Measurements from ENCODE around the gene PNP. TPM values are rescaled to one million over a fixed set of nuclear protein-coding genes. Genes with fewer than 3 reads are reported as not detected.
A peak's percentile ranks its signal among the peaks of the same experiment; 100 is the strongest.

PNP gene
- total RNA-seq, 1 donor from 2014 or later = 6.4 TPM

DNA sequence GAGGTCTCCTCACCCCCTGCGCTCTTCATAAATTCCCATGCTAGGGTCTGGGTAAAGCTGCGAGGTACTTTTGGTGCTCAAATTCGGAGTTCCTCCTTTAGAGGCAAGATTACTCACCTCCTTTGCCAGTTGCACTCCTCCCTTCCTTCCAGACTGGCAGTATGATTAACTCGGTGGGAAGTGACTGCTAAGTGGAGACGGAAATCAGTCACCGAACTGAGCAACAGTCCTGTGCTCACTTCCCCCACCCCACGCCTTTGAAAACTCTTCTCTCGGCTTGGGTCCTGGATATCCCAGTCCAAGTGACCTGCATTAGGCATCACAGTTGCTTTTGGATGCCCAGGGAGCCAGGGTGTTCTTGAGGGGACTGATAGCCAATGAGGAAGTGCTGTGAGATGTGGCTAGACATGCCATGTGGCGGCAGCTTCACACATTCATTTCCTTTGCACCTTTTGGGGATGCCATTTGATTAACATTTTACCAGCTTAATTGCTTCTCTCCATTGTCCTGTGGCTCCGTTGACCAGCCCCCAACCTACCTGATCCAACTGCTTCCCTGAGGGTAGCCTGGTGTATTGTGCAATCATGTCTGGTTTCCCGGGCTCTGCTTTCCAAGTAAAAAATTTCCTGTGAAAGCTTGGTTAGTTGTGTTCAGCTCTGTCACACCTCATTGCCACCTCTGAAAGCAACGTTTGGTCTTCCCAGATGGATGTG is 840 bp downstream of the PNP start:
- Histone ChIP-seq H3K27ac (replicated peaks) (peak overlapping the region; percentile 92), H3K36me3 (peaks cover 15% of the 10 kb centered on the region), H3K9me3 (replicated peaks) (no peaks in the 10 kb centered on the region), H3K4me3 (peak overlapping the region; percentile 94), H3K27me3 (ENCODE audit: low read depth) (no peaks in the 10 kb centered on the region), H3K4me1 (peaks cover 46% of the 10 kb centered on the region)
- no peak for DNase-seq
- TF ChIP-seq, protein P1, sequence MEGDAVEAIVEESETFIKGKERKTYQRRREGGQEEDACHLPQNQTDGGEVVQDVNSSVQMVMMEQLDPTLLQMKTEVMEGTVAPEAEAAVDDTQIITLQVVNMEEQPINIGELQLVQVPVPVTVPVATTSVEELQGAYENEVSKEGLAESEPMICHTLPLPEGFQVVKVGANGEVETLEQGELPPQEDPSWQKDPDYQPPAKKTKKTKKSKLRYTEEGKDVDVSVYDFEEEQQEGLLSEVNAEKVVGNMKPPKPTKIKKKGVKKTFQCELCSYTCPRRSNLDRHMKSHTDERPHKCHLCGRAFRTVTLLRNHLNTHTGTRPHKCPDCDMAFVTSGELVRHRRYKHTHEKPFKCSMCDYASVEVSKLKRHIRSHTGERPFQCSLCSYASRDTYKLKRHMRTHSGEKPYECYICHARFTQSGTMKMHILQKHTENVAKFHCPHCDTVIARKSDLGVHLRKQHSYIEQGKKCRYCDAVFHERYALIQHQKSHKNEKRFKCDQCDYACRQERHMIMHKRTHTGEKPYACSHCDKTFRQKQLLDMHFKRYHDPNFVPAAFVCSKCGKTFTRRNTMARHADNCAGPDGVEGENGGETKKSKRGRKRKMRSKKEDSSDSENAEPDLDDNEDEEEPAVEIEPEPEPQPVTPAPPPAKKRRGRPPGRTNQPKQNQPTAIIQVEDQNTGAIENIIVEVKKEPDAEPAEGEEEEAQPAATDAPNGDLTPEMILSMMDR (IDR thresholded peaks at IDR 0.05; ENCODE audit: borderline replicate concordance) = no peak
- intact Hi-C loops (cut with micrococcal nuclease) = loop anchor here (10.0 kb wide), 1 partner anchor 145 kb away; no protein-coding TSS in a partner anchor

DNA sequence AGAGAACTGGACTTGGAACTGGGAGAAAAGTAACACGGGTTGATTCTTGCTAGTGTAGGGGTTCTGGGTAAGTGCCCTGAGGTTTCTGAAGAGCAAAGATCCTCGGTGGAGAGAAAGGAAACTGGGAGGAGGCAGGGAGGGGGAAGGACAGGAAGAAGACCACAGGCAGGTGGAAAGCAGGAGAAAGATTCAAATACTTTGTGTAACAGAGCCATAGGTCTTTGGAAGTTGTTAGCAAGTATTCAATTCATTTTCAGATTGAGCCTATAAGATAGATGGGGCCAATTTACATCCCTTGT is 1.3 kb downstream of the PNP start:
- TF ChIP-seq, protein P1 (IDR thresholded peaks at IDR 0.05; ENCODE audit: borderline replicate concordance) = no peak
- DNase-seq = no peak
- H3K4me1 ChIP-seq = peaks cover 46% of the 10 kb centered on the region
- H3K4me3 ChIP-seq = peak overlapping the region; percentile 94
- H3K27me3 ChIP-seq (ENCODE audit: low read depth) = no peaks in the 10 kb centered on the region
- H3K36me3 ChIP-seq = peaks cover 20% of the 10 kb centered on the region
- H3K9me3 ChIP-seq (replicated peaks) = no peaks in the 10 kb centered on the region
- peak overlapping the region; percentile 92 for H3K27ac ChIP-seq (replicated peaks)
- intact Hi-C loops (cut with micrococcal nuclease) = loop anchor here (10.0 kb wide), 1 partner anchor 144 kb away; no protein-coding TSS in a partner anchor

DNA sequence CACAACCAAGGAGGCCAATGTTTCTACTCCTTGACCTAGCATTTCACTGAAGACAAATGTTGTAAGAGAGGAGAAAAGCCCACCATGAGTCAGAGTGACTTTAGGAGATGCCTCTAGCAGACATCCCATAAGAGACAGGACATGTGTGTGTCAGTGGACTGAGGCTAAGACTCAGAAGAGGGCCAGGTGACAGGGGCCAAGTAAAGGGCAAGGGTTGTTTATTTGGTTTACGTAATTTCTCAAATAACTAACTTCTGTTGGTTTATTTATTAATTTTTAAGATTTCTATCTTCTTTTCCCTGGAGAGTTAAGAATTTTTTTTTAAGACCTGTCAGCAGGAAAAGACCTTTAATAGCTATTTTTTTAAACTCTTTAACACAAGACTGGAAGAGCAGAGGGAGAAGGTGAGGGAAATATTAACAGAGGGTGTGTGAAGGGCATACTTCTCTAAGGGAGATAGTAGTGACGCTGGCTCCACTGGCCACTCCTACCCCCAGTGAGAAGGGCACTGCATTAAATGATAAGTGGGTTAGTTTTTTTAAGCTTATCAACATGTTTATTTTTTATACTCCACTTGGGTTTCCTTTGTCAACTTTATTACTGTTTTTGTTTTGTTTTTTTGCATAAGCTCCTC is 3.4 kb downstream of the PNP start:
- intact Hi-C loops (cut with micrococcal nuclease) = loop anchor here (10.0 kb wide), 1 partner anchor 142 kb away; no protein-coding TSS in a partner anchor
- no peak overlapping the region for H3K4me3 ChIP-seq
- no peak overlapping the region for H3K27ac ChIP-seq (replicated peaks)
- peaks cover 60% of the 10 kb centered on the region for H3K4me1 ChIP-seq
- peaks cover 34% of the 10 kb centered on the region for H3K36me3 ChIP-seq
- H3K27me3 ChIP-seq (ENCODE audit: low read depth) = no peaks in the 10 kb centered on the region
- H3K9me3 ChIP-seq (replicated peaks) = no peaks in the 10 kb centered on the region
- TF ChIP-seq, protein P1 (IDR thresholded peaks at IDR 0.05; ENCODE audit: borderline replicate concordance) = no peak
- DNase-seq = no peak

DNA sequence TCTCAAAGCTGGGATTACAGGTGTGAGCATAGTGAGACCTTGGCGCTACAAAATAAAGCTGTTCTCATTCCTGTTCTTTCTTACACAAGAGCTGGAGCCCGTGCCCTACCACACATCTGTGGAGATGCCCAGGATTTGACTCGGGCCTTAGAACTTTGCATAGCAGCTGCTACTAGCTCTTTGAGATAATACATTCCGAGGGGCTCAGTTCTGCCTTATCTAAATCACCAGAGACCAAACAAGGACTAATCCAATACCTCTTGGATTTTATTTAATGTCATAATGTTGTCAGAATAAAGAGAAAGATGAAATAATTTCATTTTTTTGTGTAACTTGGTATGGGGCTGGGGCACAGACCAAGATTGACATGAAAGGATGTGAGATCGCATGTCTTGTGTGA is 7.6 kb downstream of the PNP start:
- no peak for DNase-seq
- Histone ChIP-seq H3K36me3 (peaks cover 34% of the 10 kb centered on the region), H3K27ac (replicated peaks) (peak overlapping the region; percentile 73), H3K9me3 (replicated peaks) (no peaks in the 10 kb centered on the region), H3K4me3 (no peak overlapping the region), H3K4me1 (peaks cover 36% of the 10 kb centered on the region), H3K27me3 (ENCODE audit: low read depth) (no peaks in the 10 kb centered on the region)
- intact Hi-C loops (cut with micrococcal nuclease) = loop anchor here (10.0 kb wide), 1 partner anchor 138 kb away; no protein-coding TSS in a partner anchor
- TF ChIP-seq, protein P1 (IDR thresholded peaks at IDR 0.05; ENCODE audit: borderline replicate concordance) = no peak

DNA sequence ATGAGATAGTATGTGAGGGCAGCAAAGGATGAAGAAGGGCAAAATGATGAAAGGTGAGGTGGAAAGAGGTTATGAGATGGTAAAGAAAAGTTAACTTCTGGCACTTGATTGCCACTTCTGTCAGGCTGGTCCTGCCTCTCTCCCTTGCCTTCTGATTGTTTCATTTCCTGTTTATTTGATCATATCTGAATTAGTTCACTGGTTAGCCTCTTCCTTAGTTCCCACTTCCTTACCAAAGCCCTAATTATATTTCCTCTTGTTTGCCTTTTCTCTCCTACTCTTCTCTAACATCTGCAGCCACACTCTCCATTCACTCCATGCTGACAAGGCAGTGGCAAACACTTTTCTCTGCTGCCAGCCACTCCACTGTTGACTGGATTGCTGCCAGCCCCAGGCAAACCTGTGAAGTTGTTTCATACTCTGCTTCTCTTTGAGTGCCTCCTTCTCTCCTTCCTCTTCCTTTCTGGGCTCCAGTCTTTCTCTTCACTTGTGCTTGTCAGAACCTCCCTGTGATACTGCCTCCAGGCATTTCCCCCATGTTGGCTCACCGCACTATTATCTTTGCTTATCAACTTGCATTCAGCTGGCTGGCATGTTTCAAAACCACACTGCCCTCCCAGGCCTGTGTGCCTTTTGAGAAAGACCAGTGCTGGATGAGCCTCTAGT is 8.1 kb downstream of the PNP start:
- intact Hi-C loops (cut with micrococcal nuclease) = loop anchor here (10.0 kb wide), 1 partner anchor 137 kb away; no protein-coding TSS in a partner anchor
- TF ChIP-seq, protein P1 (IDR thresholded peaks at IDR 0.05; ENCODE audit: borderline replicate concordance) = no peak
- Histone ChIP-seq H3K4me3 (no peak overlapping the region), H3K27ac (replicated peaks) (peak overlapping the region; percentile 73), H3K9me3 (replicated peaks) (no peaks in the 10 kb centered on the region), H3K27me3 (ENCODE audit: low read depth) (no peaks in the 10 kb centered on the region), H3K36me3 (peaks cover 34% of the 10 kb centered on the region), H3K4me1 (peaks cover 31% of the 10 kb centered on the region)
- DNase-seq = peak; percentile 46

Measured in left ventricle myocardium inferior (tissue), 1 donor.